Measurements from ENCODE around the gene TRIAP1.
"Not testable (repeated sequence)": the region's sequence is repeated elsewhere in the genome, so short reads cannot be mapped to it uniquely, and the experiment has no call there.

Gene TRIAP1

DNA sequence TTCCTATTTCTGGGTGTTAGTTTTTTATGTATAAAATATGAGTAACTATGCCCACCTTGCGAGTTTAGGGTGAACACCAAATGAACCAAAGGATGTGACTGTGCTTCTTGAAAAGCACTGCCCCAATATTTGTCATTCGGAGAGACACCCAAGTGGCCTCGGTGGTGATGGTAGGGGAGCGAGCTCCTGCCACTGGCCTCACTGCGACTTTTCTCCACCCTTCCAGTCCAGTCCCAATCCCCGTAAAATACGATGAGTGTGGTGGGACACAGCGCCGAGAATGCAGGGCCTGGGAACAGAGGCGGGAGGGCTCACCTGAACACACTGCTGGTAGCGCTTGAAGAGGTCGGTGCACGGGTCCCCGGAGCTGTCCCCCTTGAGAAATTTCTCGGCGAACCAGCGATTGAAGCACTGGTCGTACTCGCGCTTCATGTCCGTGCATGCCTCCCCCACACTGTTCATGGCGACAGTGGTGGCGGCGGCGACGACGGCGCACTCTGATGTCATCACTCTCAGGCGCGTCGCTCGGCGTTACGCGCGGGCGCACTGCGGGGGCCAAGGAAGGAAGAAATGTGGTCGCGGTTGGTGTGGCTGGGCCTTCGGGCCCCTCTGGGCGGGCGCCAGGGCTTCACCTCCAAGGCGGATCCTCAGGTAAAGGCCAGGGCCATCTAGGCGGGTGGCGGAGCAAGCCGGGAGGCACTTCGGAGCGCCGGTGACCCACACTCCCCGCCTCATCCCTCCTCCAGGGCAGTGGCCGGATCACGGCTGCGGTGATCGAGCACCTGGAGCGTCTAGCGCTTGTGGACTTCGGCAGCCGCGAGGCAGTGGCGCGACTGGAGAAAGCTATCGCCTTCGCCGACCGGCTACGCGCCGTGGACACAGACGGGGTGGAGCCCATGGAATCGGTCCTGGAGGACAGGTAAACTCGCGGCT lies at the start of gene TRIAP1, which contains the start of gene GATC:
Gene TRIAP1, minus strand, starts transcription at position 474 of the 933 bp plus-strand sequence. Its CDS starts 12 bp downstream, at position 462.
Gene GATC, plus strand, starts transcription at position 534 of the 933 bp plus-strand sequence. Its CDS starts 37 bp downstream, at position 571.
- DNase-seq, result peak; percentile 65

DNA sequence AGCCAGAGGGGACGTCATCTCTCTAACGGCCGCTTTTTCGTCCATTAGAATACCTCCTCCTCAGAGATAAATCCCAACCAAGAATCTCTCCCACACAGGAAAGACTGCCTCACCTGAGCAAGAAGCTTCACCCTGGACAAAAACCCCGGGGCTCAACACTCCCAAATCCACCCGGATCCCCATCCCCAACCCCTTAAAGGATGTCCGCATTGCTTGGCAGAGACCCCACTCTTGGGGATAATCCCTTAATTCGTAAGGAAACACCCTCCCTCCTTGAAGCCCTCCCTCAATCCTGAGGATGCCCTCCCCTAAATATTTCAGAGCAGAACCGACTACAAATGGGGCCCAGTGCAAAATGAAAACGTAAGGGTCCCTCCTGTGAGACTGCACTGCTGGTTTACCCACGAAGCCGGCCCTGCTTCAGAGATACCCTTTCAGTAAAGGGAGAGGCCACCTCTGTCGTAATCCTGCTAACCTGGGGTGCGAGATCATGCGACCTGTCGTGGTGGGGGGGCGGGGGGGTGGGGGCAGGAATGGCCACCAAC lies 49.1 kb upstream of the TRIAP1 start:
- no peak for DNase-seq

DNA sequence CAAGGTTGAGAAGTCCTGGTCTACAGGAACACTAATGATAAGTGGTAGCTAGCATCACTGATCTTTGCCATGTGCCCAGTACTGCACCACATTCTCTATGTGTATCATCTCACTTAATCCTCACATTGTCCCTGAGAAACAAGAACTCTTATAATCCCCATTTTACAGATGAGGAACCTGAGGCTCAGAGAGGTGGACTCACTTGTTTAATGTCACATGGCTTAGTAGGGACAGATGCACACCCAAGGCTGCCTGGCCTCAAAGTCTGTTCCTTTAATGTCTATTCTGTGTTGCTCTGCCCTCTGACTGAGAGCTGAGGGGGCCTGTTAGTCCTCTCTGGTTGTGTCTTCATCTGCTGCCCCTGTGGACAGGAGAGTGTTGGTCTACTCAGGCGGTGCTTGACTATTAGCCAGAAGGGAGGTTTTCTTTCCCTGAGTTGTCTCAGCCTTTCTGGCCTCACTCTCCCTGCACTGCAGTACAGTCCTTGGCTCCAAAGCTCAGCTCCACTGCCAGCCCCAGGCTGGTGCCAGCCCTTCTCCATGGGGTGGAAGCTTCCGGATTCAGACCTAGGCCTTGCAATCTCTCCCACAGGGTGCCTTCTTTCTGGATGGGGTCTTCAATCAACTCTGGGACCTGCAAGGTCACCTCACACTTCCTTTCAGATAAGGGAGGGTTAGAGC lies 44.8 kb upstream of the TRIAP1 start:
- no peak for DNase-seq

DNA sequence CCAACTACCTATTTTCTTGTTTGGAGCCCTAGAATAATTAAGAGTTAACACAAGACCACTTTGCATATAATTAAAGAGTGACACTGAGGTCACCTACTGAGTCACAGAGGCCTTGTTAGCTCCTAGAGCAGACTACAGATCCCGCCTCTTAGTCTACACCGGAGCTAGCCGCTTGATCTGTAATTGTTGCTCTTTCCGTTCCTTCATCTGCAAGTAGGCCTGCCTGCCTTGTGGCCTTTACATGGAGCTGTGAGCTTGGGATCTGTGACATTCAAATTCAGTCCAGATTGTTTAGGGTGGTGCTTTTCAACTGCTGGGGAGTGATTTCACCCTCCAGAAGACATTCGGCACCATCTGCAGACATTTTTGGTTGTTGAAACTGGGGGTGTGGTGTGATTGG lies 44.1 kb upstream of the TRIAP1 start:
- DNase-seq, result no peak

DNA sequence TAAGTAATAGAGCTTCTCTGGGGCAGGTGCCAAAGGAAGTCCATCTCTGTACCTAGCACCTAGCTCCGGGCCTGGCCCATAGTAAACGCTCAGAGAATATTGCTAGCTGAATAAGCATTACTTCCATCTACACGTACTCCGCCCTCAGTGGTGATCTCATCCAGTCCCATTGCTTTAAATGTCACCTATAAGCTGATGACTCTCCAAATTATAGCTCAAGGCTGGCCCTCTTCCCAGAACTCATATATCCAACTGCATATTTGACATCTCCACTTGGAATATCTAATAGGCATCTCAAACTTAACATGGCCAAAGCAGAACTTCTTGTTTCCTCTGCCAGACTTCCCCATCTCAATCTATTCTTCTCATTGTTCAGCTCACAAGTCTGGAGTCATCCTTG lies 42.8 kb upstream of the TRIAP1 start:
- DNase-seq, result no peak

DNA sequence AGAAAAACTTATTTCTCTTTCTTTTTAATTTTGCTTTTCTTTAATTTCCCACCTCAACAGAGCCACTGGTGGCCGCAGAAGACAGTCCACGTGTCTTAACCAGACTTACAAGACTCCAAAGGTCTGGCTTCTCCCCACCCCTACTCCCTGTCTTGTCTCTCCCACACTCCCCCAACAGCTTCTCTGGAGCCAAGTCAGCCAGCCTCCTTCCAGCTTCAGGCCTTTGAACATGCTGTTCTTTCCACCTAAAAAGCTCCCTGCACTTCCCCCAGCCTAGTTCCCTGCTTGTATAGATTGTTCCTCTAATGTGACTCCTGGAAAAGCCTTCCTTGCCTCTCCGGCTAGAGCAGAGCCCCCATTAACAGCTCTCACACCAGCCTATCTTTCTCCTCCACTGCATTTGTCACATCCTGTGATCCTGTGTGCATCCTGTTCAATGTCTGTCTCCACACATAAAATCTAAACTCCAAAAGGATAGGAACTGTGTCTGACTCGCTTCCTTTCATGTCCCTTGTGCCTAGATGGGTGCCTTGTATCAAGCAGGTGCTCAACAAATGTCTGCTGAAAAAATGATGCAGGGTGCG lies 42.0 kb upstream of the TRIAP1 start:
- DNase-seq, result no peak

DNA sequence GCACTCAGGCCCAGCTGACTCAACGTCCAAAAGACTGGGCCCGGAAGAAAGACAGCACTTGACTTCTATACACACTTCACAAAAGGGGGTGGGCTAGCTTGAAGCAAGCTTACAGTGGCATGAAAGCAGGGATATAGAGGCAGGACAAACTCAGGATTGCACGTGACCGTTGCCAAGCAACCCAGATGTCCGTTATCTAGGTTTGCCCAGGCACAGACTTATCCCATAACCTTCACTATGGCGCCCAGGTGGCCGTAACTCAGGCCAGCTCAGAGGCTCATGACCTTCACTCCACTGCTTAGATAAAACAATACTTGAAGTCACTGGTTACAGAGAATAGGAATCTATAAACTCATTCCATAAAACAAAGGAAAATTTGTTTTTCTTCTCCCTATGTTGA lies 41.4 kb upstream of the TRIAP1 start:
- not testable (repeated sequence) for DNase-seq

DNA sequence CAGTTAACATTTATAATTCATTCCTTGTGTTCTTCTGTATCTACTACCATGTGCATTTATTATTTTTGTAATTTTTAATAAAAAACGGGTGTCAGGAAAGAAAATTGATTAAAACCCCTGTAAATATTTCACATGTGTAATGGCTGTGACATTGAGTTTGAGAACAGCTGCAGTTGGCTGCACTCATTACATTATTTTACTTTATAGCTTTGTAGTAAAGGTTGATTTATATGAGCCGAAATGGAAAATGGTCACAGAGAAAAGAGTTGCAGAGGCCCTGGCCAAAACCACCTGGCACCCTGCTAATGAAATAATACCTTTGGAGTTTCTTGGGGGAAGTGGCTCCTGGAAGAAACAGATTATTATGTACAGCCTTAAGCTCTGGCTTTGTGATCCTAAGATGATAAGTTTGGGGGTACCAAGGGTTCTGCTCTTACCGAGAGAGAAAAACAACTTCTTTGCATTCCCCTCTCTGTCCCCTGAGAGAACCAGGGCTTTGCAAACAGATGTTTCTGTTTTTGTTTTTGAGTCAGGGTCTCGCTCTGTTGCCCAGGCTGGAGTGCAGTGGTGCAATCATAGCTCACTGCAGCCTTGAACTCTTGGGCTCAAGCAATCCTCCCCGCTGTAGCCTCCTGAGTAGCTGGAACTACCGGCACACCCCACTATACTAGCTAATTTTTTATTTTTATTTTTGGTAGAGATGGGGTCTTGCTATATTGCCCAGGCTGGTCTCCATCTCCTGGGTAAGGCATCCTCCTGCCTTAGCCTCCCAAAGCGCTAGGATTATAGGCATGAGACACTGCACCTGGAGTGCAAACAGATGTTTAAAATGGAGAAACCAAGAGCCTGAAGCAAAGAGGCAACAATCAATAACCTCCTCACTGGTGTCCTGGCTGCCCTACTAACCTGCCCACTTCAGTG lies 40.0 kb upstream of the TRIAP1 start:
- no peak for DNase-seq

DNA sequence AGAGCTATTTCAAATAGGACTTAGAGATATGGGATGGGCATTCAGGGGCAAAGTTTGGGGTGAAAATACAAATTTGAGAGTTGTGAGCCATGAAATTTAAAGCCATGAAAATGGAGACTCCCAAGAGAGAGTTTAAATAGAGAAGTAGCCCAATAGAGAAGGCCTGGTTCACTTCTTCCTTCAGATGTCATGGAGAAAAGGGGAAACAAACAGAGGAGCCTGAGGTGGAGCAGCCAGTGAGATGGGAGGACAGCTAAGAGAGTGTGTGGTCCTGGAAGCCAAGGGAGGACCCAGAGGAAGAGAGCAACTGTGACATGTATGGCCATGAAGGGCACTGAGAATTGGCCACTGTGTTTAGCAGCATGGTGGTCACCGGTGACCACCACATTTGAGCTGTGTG lies 37.4 kb upstream of the TRIAP1 start:
- no peak for DNase-seq

DNA sequence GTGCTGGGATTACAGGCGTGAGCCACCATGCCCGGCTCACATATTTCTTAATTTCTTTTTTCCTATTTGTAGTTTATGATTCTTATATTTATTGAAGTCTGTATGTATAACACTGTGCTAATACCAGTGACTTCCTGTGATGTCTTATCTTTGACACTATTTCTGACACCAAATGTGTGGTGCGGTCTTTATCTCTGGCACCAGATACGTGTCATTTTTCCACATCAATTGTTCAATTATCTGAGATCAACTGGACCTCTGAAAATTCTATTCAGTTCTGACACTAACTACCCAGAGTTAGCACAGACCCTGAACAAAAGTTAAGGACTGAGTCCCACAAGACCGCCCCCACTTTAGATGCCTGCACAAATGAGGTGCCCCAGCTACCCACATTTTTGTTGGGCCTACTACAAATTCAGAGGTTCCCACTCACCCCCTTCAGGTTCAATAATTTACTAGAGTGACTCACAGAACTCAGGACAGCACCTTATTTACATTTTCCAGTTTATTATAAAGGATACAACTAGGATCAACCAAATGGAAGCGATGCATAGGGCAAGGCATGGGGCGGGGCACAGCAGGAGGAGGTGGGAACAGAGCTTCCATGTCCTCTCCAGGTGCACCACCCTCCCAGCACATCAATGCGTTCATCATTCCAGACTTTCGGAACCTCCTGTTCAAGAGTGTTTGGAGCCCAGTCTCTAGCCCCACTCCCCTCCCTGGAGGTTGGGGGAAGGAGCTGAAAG lies 35.0 kb upstream of the TRIAP1 start:
- DNase-seq, result no peak

DNA sequence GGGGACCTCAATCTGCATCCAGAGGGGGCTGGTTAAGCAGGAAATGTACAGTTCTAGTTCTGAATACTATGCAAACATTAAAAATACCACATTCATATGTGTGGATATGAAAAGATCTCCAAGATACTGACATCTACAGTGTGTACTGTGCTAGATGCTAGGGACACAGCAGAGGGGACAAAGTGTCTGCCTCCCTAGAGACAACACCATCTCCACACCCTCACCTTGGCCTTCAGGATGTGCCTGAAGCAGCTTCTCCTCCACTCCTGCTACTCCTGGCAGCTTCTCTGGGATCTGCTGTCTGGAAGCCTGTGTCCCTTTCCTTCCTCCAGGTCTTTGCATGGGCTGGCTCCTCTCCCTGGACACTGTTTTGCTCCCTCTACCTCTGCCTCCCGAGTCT lies 34.0 kb upstream of the TRIAP1 start:
- DNase-seq, result no peak

DNA sequence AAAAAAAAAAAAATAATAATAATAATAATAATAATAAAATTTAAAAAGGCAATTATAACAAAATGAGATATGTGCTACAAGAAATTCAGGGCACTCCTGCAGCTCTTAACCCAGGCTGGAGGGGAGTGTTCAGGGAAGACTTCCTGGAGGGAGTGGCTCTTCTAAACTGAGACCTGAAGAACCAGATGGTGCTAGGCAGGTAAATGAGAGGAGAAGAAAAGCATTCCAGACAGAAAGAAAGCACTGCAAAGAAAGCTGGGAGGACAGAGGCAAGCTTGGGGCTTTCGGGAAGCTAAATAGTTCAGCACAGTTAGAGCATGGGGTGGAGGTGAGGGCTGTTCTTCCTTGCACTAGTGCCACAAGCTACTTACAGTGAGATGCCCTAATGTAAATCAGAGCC lies 33.3 kb upstream of the TRIAP1 start:
- DNase-seq, result no peak

DNA sequence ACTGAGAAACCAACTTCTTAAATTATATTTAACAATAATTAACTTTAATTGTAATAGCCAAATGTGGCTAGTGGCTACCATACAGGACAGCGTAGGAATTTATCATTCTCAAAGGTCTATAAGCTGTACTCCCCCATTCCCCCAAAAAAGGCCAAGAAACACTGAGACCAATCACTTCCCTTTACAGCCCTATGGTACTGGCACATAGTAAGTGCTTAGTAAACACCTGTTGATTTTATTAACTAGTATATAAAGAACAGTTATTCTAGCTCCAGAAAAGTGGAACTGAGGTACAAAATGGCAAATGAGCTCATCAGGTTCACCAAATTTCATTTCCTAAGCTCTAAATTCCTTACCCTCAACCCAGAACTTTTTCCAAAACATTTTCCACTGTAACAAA lies 29.5 kb upstream of the TRIAP1 start:
- no peak for DNase-seq

DNA sequence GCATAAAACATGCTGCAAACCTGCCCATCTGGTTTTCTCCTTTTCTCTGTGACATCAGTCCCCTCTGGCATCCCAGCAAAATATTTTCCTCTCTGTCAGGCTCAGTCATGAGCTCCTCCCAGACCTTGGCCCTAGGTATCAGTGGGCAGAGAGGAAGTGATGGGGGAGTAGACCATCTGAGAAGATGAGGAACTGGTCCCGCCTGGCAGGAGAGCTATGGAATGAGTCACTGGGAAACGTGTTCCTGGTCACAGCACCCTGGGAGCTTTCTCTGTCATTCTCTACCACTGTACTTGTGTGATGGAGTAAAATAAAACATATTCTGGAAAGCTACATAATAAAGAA lies 28.4 kb upstream of the TRIAP1 start:
- no peak for DNase-seq

DNA sequence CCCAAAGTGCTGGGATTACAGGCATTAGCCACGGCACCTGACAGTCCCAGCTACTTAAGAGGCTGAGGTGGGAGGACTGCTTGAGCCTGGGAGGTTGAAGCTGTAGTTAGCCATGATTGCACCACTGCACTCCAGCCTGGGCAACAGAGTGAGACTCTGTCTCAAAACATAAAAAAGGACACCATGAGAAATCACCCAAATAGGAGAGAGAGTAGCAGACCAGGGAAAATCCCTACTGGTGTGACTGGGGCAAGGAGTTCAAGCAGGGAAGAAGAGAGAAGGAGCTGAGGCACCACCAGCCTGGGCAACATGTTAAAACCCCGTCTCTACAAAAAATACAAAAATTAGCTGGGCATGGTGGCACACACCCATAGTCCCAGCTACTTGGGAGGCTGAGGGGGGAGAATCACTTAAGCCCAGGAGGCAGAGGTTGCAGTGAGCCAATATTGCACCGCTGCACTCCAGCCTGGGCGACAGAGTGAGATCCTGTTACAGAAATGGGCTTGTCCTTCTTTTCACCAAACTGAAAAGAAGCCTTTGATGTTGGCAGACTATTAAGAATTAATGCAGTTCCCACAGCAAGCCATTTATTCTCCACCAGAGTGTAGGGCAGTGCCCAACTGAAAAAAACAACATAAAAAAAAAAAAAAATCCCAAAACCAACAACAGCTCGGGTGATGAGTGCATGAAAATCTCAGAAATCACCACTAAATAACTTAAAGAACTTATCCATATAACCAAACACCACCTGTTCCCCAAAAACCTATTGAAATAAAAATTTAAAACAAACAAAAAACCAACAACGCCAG lies 27.8 kb upstream of the TRIAP1 start:
- no peak for DNase-seq

DNA sequence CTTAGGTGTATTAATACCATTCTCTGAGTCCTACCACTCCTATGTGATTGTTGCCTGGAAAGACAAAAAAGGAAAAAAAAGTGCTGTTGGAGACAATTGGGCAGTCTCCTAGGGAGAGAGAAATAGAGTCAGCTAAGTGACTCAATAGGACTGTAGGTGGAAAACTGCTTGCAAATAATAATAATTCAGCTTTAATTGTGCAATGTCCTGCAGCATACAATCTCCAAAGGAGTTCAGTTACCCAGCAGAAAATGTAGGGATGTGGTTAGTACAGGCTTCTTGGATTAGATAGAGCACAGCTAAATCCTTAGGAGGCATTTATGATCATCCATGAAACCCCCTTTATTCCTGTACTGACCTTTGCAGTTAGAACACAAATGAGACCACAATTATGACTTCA lies 26.3 kb upstream of the TRIAP1 start:
- DNase-seq, result no peak

DNA sequence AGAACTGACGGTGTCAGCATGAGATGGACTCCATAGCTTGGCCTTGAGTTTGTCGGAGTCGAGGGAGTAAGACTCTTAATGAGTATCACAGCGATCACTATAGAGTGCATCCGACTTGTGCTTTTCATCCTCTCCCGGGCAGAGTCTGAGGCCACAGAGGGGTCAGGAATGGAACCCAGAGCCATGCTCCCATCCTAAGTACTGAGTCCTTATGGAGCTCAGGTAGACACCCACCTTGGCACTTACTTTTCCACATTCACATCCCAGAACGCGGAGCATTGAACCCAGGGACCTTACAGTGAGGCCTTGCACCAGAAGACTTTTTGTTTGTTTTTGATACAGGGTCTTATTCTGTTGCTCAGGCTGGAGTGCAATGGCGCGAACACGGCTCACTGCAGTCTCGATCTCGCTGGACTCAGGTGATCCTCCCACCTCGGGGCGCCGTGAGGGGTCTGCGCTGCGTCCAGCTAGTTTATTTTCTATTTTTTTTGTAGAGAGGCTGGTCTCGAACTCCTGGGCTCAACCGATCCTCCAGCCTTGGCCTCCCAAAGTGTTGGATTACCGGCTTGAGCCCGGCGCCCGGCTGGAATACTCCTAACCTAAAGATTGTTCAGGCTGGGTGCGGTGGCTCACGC lies 24.1 kb upstream of the TRIAP1 start:
- DNase-seq, result no peak

DNA sequence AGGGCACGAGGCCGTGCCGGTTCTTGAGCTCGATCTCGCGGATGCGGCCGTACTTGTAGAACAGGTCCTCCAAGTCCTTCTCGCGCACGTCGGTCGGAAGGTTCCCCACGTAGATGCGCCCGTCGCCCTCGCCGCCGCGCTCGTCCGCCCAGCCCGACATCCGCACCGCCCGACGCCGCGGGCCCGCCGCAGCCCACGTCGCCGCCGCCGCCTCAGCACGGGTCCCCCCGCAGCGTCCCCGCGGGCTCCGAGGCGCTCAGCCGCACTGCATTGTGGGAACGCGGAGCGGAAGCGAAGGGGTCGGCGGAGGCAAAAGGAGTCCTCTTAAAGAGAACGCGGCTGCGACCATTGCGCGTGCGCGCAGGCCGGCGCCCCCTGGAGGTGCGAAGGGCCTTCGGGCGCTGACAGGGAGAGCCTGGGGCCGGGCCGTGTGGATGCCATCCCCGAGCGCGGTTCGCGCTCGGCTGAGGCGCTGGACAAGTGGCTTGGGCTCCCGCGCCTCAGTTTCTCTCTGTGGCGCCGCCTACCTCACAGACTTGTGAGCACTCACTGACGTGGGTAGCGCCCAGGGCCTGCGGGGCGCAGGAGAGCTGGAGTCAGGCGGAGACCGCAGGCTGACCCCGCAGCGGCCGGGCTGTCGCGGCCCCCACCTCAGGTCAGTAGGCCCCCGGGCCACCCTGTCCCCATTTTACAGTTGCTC lies 23.4 kb upstream of the TRIAP1 start, which contains the start of gene SRSF9:
Gene SRSF9, minus strand, starts transcription at position 299 of the 700 bp plus-strand sequence. Its CDS starts 139 bp downstream, at position 160.
- peak; percentile 96 for DNase-seq

DNA sequence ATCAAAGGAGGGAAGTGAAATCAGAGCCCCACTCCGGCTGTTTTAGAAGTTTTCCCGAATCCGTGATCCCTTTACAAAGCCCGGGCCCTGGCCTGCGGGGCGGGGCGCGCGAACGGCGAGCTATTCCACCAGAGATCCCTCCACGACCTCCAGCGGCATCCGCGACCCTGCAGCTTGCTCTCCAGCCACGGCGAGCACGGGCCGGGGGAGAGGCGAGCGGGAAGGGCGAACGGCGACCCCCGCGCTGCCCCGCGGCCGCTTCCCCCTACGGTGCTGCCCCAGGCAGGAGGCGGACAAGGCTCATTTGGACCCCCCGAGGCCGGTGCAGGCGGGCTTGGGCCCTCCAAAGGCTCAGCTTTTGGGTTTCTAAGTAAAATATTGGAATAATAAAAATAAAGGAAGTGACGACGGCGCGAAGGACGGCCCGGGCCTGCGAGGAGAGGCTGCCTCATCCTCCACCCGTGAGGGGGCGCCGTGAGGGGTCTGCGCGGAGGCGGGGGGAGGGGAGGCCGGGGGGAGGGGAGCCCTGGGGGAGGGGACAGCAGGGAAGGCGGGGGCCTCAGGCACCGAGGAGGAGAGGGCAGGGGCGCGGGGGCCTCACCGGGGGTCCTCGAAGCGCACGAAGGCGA lies 22.8 kb upstream of the TRIAP1 start:
- peak; percentile 45 for DNase-seq
